Common myeloid progenitor, CD34-positive (primary cell): ENCODE data around the gene MAG.

Source experiments
- CTCF ChIA-PET: fragments of 350-600 bp; sonication (Branson Sonifier 250); formaldehyde crosslinking; loops from one replicate; lab custom pipeline; 2021; ENCODE audit warnings: antibody characterized with exemption; lab: Charles Lee
- POLR2A ChIA-PET: fragments of 350-600 bp; sonication (Branson Sonifier 250); formaldehyde crosslinking; loops from one replicate; lab custom pipeline; 2021; ENCODE audit warnings: antibody characterized with exemption; lab: Charles Lee
- DNase-seq, 3 donors: peaks; one replicate each; pipeline versions ENCODE4 v3.0.0 to v3.0.0-alpha.2; 2013
- H3K27ac ChIP-seq, 2 experiments: 1 replicate in 1 of 2; 2 replicates in 1 of 2; pipeline ENCODE4 v1.7.0; 2013; ENCODE audit warnings: inconsistent platforms in 2 of 2, low read length in 2 of 2, mild to moderate bottlenecking in 2 of 2, low read depth in 1 of 2, moderate library complexity in 1 of 2; ENCODE audit not compliant: severe bottlenecking in 2 of 2, insufficient read depth in 1 of 2, poor library complexity in 1 of 2
- H3K27me3 ChIP-seq, 5 experiments: replicated peaks in 2 of 5; 1 replicate in 3 of 5; 2 replicates in 2 of 5; pipeline versions ENCODE4 v1.6.1 to v1.7.0; 2013; ENCODE audit warnings: low read length in 4 of 5, mild to moderate bottlenecking in 2 of 5, moderate library complexity in 2 of 5, inconsistent platforms in 1 of 5; ENCODE audit not compliant: insufficient read depth in 5 of 5, control insufficient read depth in 4 of 5
- H3K36me3 ChIP-seq, 4 experiments: 1 replicate in 2 of 4; 2 replicates in 2 of 4; pipeline versions ENCODE4 v1.6.1 to v1.7.0; 2013; ENCODE audit warnings: low read length in 3 of 4, control low read depth in 1 of 4, mild to moderate bottlenecking in 1 of 4; ENCODE audit not compliant: control insufficient read depth in 4 of 4, insufficient read depth in 4 of 4
- H3K4me1 ChIP-seq, 4 experiments: 1 replicate in 3 of 4; 2 replicates in 1 of 4; pipeline versions ENCODE4 v1.6.1 to v1.7.1; 2013; ENCODE audit warnings: low read length in 3 of 4, mild to moderate bottlenecking in 3 of 4, control low read depth in 1 of 4, inconsistent platforms in 1 of 4, moderate library complexity in 1 of 4; ENCODE audit not compliant: control insufficient read depth in 4 of 4, insufficient read depth in 4 of 4; ENCODE audit errors: control extremely low read depth in 1 of 4
- H3K4me3 ChIP-seq, 7 experiments: 1 replicate in 4 of 7; 2 replicates in 3 of 7; pipeline versions ENCODE4 v1.5.1 to v1.7.0; 2013; ENCODE audit warnings: mild to moderate bottlenecking in 7 of 7, low read length in 6 of 7, moderate library complexity in 6 of 7, inconsistent platforms in 2 of 7, low read depth in 2 of 7, control low read depth in 1 of 7; ENCODE audit not compliant: insufficient read depth in 4 of 7, control insufficient read depth in 1 of 7; ENCODE audit errors: extremely low read depth in 1 of 7
- H3K9me3 ChIP-seq, 5 experiments: 1 replicate in 4 of 5; 2 replicates in 1 of 5; pipeline versions ENCODE4 v1.6.1 to v1.7.1; 2013; ENCODE audit warnings: low read length in 4 of 5, mild to moderate bottlenecking in 2 of 5, inconsistent platforms in 1 of 5, low read depth in 1 of 5, moderate library complexity in 1 of 5; ENCODE audit not compliant: control insufficient read depth in 4 of 5, insufficient read depth in 2 of 5; ENCODE audit errors: control extremely low read depth in 1 of 5
- WGBS: methylation state at CpG from one replicate; pipeline ENCODE4 v1.1.5; 2013; ENCODE audit not compliant: insufficient coverage; 5-methylcytosine and 5-hydroxymethylcytosine counted together

The MAG gene

DNA sequence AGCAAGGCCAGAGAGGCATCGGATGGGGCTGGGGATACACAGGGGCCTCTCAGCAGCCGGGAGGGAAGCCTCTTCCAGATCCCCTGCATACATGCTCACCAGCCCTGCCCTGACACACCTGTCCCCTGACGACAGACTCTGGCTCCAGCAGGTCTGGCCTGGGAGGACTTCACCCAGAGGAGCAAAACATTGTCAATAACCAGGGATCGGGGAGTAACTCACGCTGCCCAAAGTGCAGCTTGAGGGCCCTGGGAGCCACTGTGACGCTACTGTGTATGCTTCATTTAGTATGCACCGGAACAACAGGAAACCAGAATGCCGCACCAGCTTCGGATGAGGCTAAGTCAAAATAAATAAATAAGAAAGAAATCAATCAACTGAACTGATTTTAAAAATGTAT is 24.6 kb downstream of the MAG start:
- no peak overlapping the region for H3K27ac ChIP-seq
- 95% methylated on average over 6 of the region's 9 CpGs for WGBS
- no peaks in the 10 kb centered on the region for H3K27me3 ChIP-seq
- peaks cover 12 to 68% (median 49%) of the 10 kb centered on the region in 4 experiments for H3K4me1 ChIP-seq
- DNase-seq = no peak
- ChIA-PET POLR2A (interaction anchor here (0.6 kb wide), 1 partner anchor 11 kb away, joined by 3 read pairs; no protein-coding TSS in a partner anchor), CTCF (interaction anchor here (0.9 to 2.0 kb wide), 3 partner anchors 11 to 37 kb away, joined by 3 to 7 read pairs (median 5); no protein-coding TSS in a partner anchor)
- H3K36me3 ChIP-seq = no peaks in the 10 kb centered on the region
- no peak overlapping the region for H3K4me3 ChIP-seq
- no peaks in the 10 kb centered on the region for H3K9me3 ChIP-seq

DNA sequence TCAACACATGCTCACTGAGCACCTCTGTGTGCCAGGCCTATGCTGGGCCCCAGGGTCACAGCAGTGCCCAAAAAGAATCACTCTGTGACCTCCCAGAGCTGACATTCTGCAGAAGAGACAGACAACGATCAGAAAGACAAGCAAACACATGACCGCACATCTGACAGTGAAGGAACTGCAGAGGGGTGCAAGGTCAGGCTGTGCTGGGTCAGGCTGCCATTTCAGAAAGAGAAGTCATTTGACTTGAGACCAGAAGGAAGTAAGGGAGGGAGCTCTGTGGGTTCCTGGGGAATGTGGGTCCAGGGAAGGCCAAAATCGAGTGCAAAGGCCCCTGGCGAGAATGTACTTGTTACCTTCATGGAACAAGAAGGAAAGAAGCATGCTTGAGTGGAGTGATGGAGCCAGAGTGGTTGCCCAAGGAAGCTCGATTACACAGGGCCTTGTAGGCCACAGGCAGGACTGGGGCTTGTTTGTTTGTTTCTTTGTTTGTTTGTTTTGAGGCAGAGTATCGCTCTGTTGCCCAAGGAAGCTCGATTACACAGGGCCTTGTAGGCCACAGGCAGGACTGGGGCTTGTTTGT is 25.6 kb downstream of the MAG start:
- ChIA-PET POLR2A (no interaction called here), CTCF (interaction anchor here (1.0 to 1.6 kb wide), 3 partner anchors 10 to 14 kb away, joined by 3 to 5 read pairs (median 4); no protein-coding TSS in a partner anchor)
- Histone ChIP-seq H3K4me1 (peaks cover 12 to 62% (median 49%) of the 10 kb centered on the region in 4 experiments), H3K4me3 (no peak overlapping the region), H3K36me3 (no peaks in the 10 kb centered on the region), H3K9me3 (no peaks in the 10 kb centered on the region), H3K27ac (no peak overlapping the region), H3K27me3 (no peaks in the 10 kb centered on the region)
- peak in 1 of 3 donors; percentile 22 for DNase-seq
- WGBS = 38% methylated on average over 2 of the region's 7 CpGs

GRCh38 chr19:35318679-35319448 is 26.9 kb downstream of the MAG start:
- WGBS = 68% methylated on average over 15 of the region's 16 CpGs
- peaks cover 12 to 55% (median 40%) of the 10 kb centered on the region in 4 experiments for H3K4me1 ChIP-seq
- CTCF ChIA-PET = interaction anchor here (1.0 to 2.4 kb wide), 3 partner anchors 10 to 14 kb away, joined by 3 to 9 read pairs (median 4); partner anchors contain the start of gene CD22
- no peaks in the 10 kb centered on the region for H3K27me3 ChIP-seq
- H3K36me3 ChIP-seq = no peaks in the 10 kb centered on the region
- POLR2A ChIA-PET = no interaction called here
- peak overlapping the region in 1 of 7 experiments; percentile 3 for H3K4me3 ChIP-seq
- DNase-seq = peak in 1 of 3 donors; percentile 49
- no peaks in the 10 kb centered on the region for H3K9me3 ChIP-seq
- H3K27ac ChIP-seq = peak overlapping the region in 1 of 2 experiments; percentile 49

DNA sequence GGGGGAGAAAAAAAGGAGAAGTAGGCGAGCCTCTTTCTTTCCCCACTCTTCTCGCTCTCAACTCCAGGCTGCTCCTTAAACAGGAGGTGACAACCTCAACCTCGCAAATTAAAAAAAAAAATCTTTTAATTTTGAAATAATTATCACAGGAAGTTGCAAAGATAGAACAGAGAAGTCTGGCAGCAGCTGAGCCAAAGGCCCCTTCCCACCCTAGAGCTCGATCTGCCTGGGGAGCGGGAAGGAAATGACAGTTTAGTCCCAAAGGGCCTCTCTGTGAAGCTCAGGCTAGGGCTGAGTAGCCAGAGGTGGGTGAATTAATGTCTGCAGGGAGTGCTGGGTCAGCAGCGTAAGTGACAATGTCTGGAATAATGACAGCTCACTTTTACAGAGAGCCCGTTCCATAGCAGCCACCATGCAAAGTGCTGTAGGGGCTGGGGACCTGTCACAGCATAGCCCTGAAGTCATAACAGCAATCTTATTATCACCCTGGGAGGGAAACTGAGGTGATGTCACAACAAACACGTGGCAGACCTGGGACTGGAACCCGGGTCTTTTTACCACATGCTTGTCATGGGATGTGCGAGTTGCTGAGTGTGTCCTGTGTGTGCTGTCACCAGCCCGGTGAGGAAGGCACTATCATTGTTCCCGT is 28.2 kb downstream of the MAG start:
- Histone ChIP-seq H3K36me3 (no peaks in the 10 kb centered on the region), H3K4me1 (peaks cover 12 to 54% (median 36%) of the 10 kb centered on the region in 4 experiments), H3K4me3 (peak overlapping the region in 3 of 7 experiments; percentile 0 to 59 (median 30)), H3K9me3 (no peaks in the 10 kb centered on the region), H3K27me3 (no peaks in the 10 kb centered on the region), H3K27ac (peak overlapping the region in 1 of 2 experiments; percentile 51)
- CTCF ChIA-PET = interaction anchor here (1.1 to 2.4 kb wide), 2 partner anchors 12 to 25 kb away, joined by 3 to 9 read pairs; no protein-coding TSS in a partner anchor
- DNase-seq = peak in 2 of 3 donors; percentile 40 to 47
- WGBS = 17% methylated on average over 9 of the region's 12 CpGs
- POLR2A ChIA-PET = interaction anchor here (0.6 kb wide), 1 partner anchor 154 kb away, joined by 3 read pairs; no protein-coding TSS in a partner anchor

DNA sequence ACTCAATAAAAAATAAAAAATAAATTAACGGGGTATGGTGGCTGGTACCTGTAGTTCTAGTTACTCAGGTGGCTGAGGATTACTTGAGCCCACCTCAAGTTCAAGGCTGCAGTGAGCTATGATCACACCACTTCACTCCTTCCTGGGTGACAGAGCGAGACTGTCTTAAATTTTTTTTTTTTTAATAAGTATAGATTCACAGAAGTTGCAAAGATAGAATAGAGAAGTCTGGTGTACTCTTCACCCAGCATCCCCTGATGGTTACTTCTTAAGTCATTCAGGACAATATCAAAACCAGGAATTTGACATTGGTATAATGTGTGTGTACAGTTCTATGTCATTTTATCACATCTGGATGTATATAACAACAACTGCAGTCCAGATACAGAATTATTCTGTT is 29.3 kb downstream of the MAG start:
- no peak overlapping the region for H3K27ac ChIP-seq
- 100% methylated on average over 1 of the region's 2 CpGs for WGBS
- no peak for DNase-seq
- POLR2A ChIA-PET = no interaction called here
- H3K36me3 ChIP-seq = no peaks in the 10 kb centered on the region
- CTCF ChIA-PET = interaction anchor here (1.1 kb wide), 1 partner anchor 26 kb away, joined by 3 read pairs; no protein-coding TSS in a partner anchor
- H3K9me3 ChIP-seq = no peaks in the 10 kb centered on the region
- no peaks in the 10 kb centered on the region for H3K27me3 ChIP-seq
- H3K4me1 ChIP-seq = peaks cover 12 to 48% (median 36%) of the 10 kb centered on the region in 4 experiments
- no peak overlapping the region for H3K4me3 ChIP-seq

DNA sequence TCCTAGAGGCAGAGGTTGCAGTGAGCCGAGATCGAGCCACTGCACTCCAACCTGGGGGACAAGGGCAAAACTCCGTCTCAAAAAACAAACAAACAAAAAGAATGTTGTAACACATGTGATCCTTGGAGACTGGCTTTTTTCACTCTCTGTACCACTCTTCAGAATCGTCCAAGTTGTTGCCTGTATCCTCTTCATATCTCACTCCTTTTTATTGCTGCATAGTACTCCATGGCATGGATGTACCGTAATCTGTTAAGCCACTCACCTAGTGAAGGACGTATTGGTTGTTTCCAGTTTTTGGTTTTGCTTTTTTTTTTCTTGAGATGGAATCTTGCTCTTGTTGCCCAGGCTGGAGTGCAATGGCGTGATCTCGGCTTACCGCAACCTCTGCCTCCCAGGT is 30.1 kb downstream of the MAG start:
- H3K4me3 ChIP-seq = no peak overlapping the region
- H3K4me1 ChIP-seq = peaks cover 12 to 48% (median 35%) of the 10 kb centered on the region in 4 experiments
- H3K27me3 ChIP-seq = no peaks in the 10 kb centered on the region
- no peak for DNase-seq
- no peak overlapping the region for H3K27ac ChIP-seq
- H3K9me3 ChIP-seq = no peaks in the 10 kb centered on the region
- 98% methylated on average over 5 of the region's 9 CpGs for WGBS
- H3K36me3 ChIP-seq = no peaks in the 10 kb centered on the region
- CTCF ChIA-PET = interaction anchor here (2.0 kb wide), 1 partner anchor 31 kb away, joined by 4 read pairs; no protein-coding TSS in a partner anchor
- POLR2A ChIA-PET = no interaction called here
